Immature natural killer cell (primary cell): ENCODE data around the gene PLSCR3. TPM values are rescaled to one million over a fixed set of nuclear protein-coding genes. Genes with fewer than 3 reads are reported as not detected.
A peak's percentile ranks its signal among the peaks of the same experiment; 100 is the strongest.
"Not testable (repeated sequence)": the region's sequence is repeated elsewhere in the genome, so short reads cannot be mapped to it uniquely, and the experiment has no call there.

ENCODE experiments used
- DNase-seq, 3 donors: peaks; one replicate each; pipeline ENCODE4 v3.0.0; 2022; ENCODE audit warnings: mixed read lengths in 1 of 3
- H3K27ac Mint-ChIP-seq, 6 donors: one replicate each; pipeline ENCODE4 v1.8.0; 2020; ENCODE audit warnings: mixed read lengths in 6 of 6, mild to moderate bottlenecking in 5 of 6, inconsistent platforms in 4 of 6, moderate library complexity in 3 of 6
- H3K27me3 Mint-ChIP-seq, 3 donors: one replicate each; pipeline ENCODE4 v1.8.0; 2020 to 2021; ENCODE audit warnings: low read depth in 3 of 3, mild to moderate bottlenecking in 3 of 3, mixed read lengths in 3 of 3, moderate library complexity in 3 of 3, inconsistent platforms in 1 of 3
- H3K36me3 Mint-ChIP-seq, 3 donors: one replicate each; pipeline ENCODE4 v1.8.0; 2020; ENCODE audit warnings: mixed read lengths in 3 of 3, inconsistent platforms in 2 of 3, mild to moderate bottlenecking in 2 of 3
- H3K4me1 Mint-ChIP-seq, 2 donors: one replicate each; pipeline ENCODE4 v1.8.0; 2020; ENCODE audit warnings: inconsistent platforms in 2 of 2, mild to moderate bottlenecking in 2 of 2, mixed read lengths in 2 of 2, moderate library complexity in 1 of 2
- H3K4me3 Mint-ChIP-seq, 5 donors: one replicate each; pipeline ENCODE4 v1.8.0; 2020; ENCODE audit warnings: mild to moderate bottlenecking in 5 of 5, mixed read lengths in 5 of 5, inconsistent platforms in 3 of 5, moderate library complexity in 3 of 5
- H3K9me3 Mint-ChIP-seq, 6 donors: one replicate each; pipeline ENCODE4 v1.8.0; 2020; ENCODE audit warnings: mild to moderate bottlenecking in 6 of 6, mixed read lengths in 6 of 6, inconsistent platforms in 4 of 6, moderate library complexity in 3 of 6
- polyA plus RNA-seq, 3 donors: library from polyadenylated mRNA; unstranded; fragments of 300-500 nt; fragmentation: Illumina TruSeq; gene quantifications; one replicate each; pipeline ENCODE4 v1.2.3, GENCODE V29; 2021

The PLSCR3 gene
- polyA plus RNA-seq, 3 donors from 2014 or later: 38.1 to 82.5 (median 54.2) TPM

- Mint-ChIP-seq H3K36me3 (no peaks in the 10 kb centered on the region), H3K4me1 (no peaks in the 10 kb centered on the region), H3K27ac (no peak overlapping the region), H3K4me3 (no peak overlapping the region), H3K9me3 (peaks cover 0 to 1% (median 0%) of the 10 kb centered on the region in 6 donors), H3K27me3 (peaks cover 2 to 11% (median 8%) of the 10 kb centered on the region in 3 donors)
- no peak for DNase-seq
Measured at GRCh38 chr17:7374353-7374752, 20.0 kb downstream of the PLSCR3 start.

- H3K27ac Mint-ChIP-seq: no peak overlapping the region
- no peak overlapping the region for H3K4me3 Mint-ChIP-seq
Measured at GRCh38 chr17:7370853-7371252, 23.5 kb downstream of the PLSCR3 start.

GRCh38 chr17:7369825-7370224 lies 24.5 kb downstream of the PLSCR3 start:
- H3K4me3 Mint-ChIP-seq: no peak overlapping the region
- no peaks in the 10 kb centered on the region for H3K36me3 Mint-ChIP-seq
- no peak overlapping the region for H3K27ac Mint-ChIP-seq
- no peaks in the 10 kb centered on the region for H3K9me3 Mint-ChIP-seq
- no peak for DNase-seq
- no peaks in the 10 kb centered on the region for H3K4me1 Mint-ChIP-seq
- peaks cover 4 to 6% (median 5%) of the 10 kb centered on the region in 3 donors for H3K27me3 Mint-ChIP-seq

More at GRCh38 chr17:7370853-7371252, 23.5 kb downstream of the PLSCR3 start:
- Mint-ChIP-seq H3K36me3 (no peaks in the 10 kb centered on the region), H3K4me1 (no peaks in the 10 kb centered on the region), H3K9me3 (no peaks in the 10 kb centered on the region), H3K27me3 (peaks cover 2 to 6% (median 5%) of the 10 kb centered on the region in 3 donors)
- DNase-seq: no peak

- H3K9me3 Mint-ChIP-seq, DNase-seq, H3K4me1 Mint-ChIP-seq, H3K4me3 Mint-ChIP-seq, H3K27ac Mint-ChIP-seq, H3K27me3 Mint-ChIP-seq, H3K36me3 Mint-ChIP-seq: not testable (repeated sequence)
Measured at GRCh38 chr17:7368599-7368994, 25.7 kb downstream of the PLSCR3 start.

- Mint-ChIP-seq H3K4me1 (no peaks in the 10 kb centered on the region), H3K27ac (peak overlapping the region in 1 of 6 donors; percentile 40), H3K27me3 (peaks cover 0 to 4% (median 3%) of the 10 kb centered on the region in 3 donors), H3K36me3 (no peaks in the 10 kb centered on the region), H3K4me3 (no peak overlapping the region), H3K9me3 (no peaks in the 10 kb centered on the region)
- no peak for DNase-seq
Measured at GRCh38 chr17:7367918-7368598, 26.3 kb downstream of the PLSCR3 start.

GRCh38 chr17:7367083-7367482 lies 27.2 kb downstream of the PLSCR3 start:
- Mint-ChIP-seq H3K4me3 (no peak overlapping the region), H3K36me3 (no peaks in the 10 kb centered on the region), H3K9me3 (no peaks in the 10 kb centered on the region), H3K27ac (no peak overlapping the region), H3K27me3 (peaks cover 0 to 4% (median 3%) of the 10 kb centered on the region in 3 donors), H3K4me1 (no peaks in the 10 kb centered on the region)
- DNase-seq: no peak

GRCh38 chr17:7365963-7366362 lies 28.4 kb downstream of the PLSCR3 start:
- not testable (repeated sequence) for H3K9me3 Mint-ChIP-seq, H3K36me3 Mint-ChIP-seq, DNase-seq, H3K4me1 Mint-ChIP-seq, H3K27ac Mint-ChIP-seq, H3K27me3 Mint-ChIP-seq, H3K4me3 Mint-ChIP-seq

- no peak overlapping the region for H3K27ac Mint-ChIP-seq
- DNase-seq: no peak
- H3K27me3 Mint-ChIP-seq: peaks cover 0 to 4% (median 0%) of the 10 kb centered on the region in 3 donors
- H3K9me3 Mint-ChIP-seq: no peaks in the 10 kb centered on the region
- no peaks in the 10 kb centered on the region for H3K4me1 Mint-ChIP-seq
- no peaks in the 10 kb centered on the region for H3K36me3 Mint-ChIP-seq
- no peak overlapping the region for H3K4me3 Mint-ChIP-seq
Measured at GRCh38 chr17:7363311-7363710, 31.0 kb downstream of the PLSCR3 start.

- Mint-ChIP-seq H3K4me1 (no peaks in the 10 kb centered on the region), H3K36me3 (no peaks in the 10 kb centered on the region), H3K27ac (peak overlapping the region in 1 of 6 donors; percentile 26), H3K9me3 (no peaks in the 10 kb centered on the region), H3K27me3 (peaks cover 0 to 2% (median 2%) of the 10 kb centered on the region in 3 donors), H3K4me3 (no peak overlapping the region)
- DNase-seq: no peak
Measured at GRCh38 chr17:7361906-7362305, 32.4 kb downstream of the PLSCR3 start.

- no peak for DNase-seq
- H3K36me3 Mint-ChIP-seq: no peaks in the 10 kb centered on the region
- H3K4me3 Mint-ChIP-seq: no peak overlapping the region
- peaks cover 23 to 29% of the 10 kb centered on the region in 2 donors for H3K4me1 Mint-ChIP-seq
- no peaks in the 10 kb centered on the region for H3K9me3 Mint-ChIP-seq
- H3K27me3 Mint-ChIP-seq: peaks cover 2 to 4% (median 3%) of the 10 kb centered on the region in 3 donors
- no peak overlapping the region for H3K27ac Mint-ChIP-seq
Measured at GRCh38 chr17:7357381-7357780, 36.9 kb downstream of the PLSCR3 start.

GRCh38 chr17:7356756-7357155 lies 37.6 kb downstream of the PLSCR3 start:
- peaks cover 25 to 32% of the 10 kb centered on the region in 2 donors for H3K4me1 Mint-ChIP-seq
- no peak overlapping the region for H3K27ac Mint-ChIP-seq
- no peak overlapping the region for H3K4me3 Mint-ChIP-seq
- no peaks in the 10 kb centered on the region for H3K9me3 Mint-ChIP-seq
- DNase-seq: no peak
- H3K36me3 Mint-ChIP-seq: no peaks in the 10 kb centered on the region
- H3K27me3 Mint-ChIP-seq: peaks cover 2 to 8% (median 5%) of the 10 kb centered on the region in 3 donors

GRCh38 chr17:7356072-7356549 lies 38.2 kb downstream of the PLSCR3 start:
- DNase-seq: peak; percentile 78 to 80 (median 80)
- Mint-ChIP-seq H3K36me3 (no peaks in the 10 kb centered on the region), H3K4me3 (peak overlapping the region in 1 of 5 donors; percentile 9), H3K9me3 (no peaks in the 10 kb centered on the region), H3K27ac (no peak overlapping the region), H3K4me1 (peaks cover 25 to 35% of the 10 kb centered on the region in 2 donors), H3K27me3 (peaks cover 5 to 11% (median 5%) of the 10 kb centered on the region in 3 donors)

- Mint-ChIP-seq H3K27me3 (peaks cover 5 to 12% (median 5%) of the 10 kb centered on the region in 3 donors), H3K9me3 (no peaks in the 10 kb centered on the region), H3K4me1 (peaks cover 25 to 35% of the 10 kb centered on the region in 2 donors), H3K4me3 (no peak overlapping the region), H3K27ac (peak overlapping the region in 1 of 6 donors; percentile 34), H3K36me3 (no peaks in the 10 kb centered on the region)
- DNase-seq: peak in 1 of 3 donors; percentile 10
Measured at GRCh38 chr17:7355573-7355972, 38.8 kb downstream of the PLSCR3 start.

GRCh38 chr17:7355053-7355452 lies 39.3 kb downstream of the PLSCR3 start, which contains the start of gene TMEM95:
Gene TMEM95 (plus strand): TSS chr17:7355156. CDS start chr17:7355205, 49 bp downstream.
- H3K27ac Mint-ChIP-seq: peak within 1 kb of the TSS in 5 of 6 donors; percentile 32 to 87 (median 66)
- H3K27me3 Mint-ChIP-seq: peaks cover 5 to 12% (median 5%) of the 10 kb centered on the region in 3 donors
- H3K36me3 Mint-ChIP-seq: no peaks in the 10 kb centered on the region
- peak within 1 kb of the TSS in 4 of 5 donors; percentile 9 to 84 (median 42) for H3K4me3 Mint-ChIP-seq
- no peak for DNase-seq
- H3K9me3 Mint-ChIP-seq: no peaks in the 10 kb centered on the region
- H3K4me1 Mint-ChIP-seq: peaks cover 25 to 35% of the 10 kb centered on the region in 2 donors
